Hepatic stellate cell (primary cell): ENCODE data around the gene SLC29A2.

Experiments
- DNase-seq: peaks from one replicate; pipeline ENCODE4 v3.0.0; 2011; ENCODE audit warnings: low spot score

The SLC29A2 gene, protein sequence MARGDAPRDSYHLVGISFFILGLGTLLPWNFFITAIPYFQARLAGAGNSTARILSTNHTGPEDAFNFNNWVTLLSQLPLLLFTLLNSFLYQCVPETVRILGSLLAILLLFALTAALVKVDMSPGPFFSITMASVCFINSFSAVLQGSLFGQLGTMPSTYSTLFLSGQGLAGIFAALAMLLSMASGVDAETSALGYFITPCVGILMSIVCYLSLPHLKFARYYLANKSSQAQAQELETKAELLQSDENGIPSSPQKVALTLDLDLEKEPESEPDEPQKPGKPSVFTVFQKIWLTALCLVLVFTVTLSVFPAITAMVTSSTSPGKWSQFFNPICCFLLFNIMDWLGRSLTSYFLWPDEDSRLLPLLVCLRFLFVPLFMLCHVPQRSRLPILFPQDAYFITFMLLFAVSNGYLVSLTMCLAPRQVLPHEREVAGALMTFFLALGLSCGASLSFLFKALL

DNA sequence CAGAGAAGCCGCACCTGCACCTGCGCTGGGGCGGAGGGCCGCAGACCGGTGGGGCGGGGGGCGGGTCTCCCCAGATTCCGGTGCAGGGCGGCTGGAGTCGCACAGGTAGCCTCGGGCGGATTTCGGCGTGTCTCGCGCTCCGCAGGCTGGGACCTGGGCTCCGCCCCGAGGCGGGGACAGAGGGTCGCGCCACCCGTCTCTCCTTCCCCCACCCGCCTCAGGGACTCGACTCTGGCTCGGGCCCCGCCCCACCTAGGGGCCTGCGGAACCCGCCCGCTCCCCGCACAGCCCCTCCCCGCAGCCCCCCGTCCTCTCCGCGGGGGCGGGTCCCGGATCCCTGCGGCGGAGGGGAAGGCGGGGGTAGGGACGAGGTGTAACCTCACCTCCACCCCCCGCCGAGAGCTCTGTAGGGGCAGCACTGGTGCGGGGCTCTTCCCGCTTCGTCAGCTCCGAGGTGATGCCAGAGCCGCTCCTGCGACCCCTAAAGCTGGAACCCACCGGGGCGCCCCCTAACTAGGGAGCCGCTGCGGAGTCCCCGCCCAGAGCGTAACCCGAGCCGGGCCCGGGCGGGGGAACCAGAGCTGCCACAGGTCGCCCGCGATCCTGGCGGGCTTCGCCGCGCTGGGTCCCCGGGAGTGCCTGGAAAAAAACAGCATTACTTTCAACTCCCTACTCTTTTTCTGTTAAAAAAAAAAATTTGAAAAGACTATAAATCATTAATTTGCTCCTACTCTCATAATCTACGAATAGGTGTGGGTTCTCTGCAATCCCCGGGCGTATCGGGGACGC is at the start of gene SLC29A2:
SLC29A2 (minus strand) TSS at position 134 of the 789 bp plus-strand sequence. CDS start 169 bp downstream, outside the sequence.
- DNase-seq, result no peak

- no peak for DNase-seq
Observed at GRCh38 chr11:66420671-66421476, 49.3 kb upstream of the SLC29A2 start, which contains the start of gene NPAS4. TSS of gene NPAS4 (plus strand) at chr11:66421035. CDS start at chr11:66421180, 145 bp downstream.

GRCh38 chr11:66419825-66420224 is 48.3 kb upstream of the SLC29A2 start:
- DNase-seq, result no peak

DNA sequence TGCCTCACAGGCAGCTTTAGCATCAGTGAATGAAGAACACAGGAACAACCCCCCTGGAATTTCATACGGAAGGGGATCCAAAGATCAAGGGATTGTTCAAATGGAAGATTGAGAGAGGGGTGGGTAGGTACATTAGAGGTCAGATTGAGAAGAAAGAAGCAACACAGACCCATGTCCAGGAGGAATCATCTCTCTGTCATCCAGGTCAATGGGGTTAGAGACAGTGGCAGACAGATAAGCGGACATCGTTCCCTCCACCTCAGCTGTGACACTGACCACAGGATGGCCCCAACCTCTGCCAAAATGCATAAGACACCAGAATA is 47.4 kb upstream of the SLC29A2 start:
- no peak for DNase-seq

- DNase-seq, result peak; percentile 98
Observed at GRCh38 chr11:66418168-66418985, 46.8 kb upstream of the SLC29A2 start.

- no peak for DNase-seq
Observed at GRCh38 chr11:66417000-66417399, 45.4 kb upstream of the SLC29A2 start.

GRCh38 chr11:66415423-66415822 is 43.9 kb upstream of the SLC29A2 start:
- no peak for DNase-seq

DNA sequence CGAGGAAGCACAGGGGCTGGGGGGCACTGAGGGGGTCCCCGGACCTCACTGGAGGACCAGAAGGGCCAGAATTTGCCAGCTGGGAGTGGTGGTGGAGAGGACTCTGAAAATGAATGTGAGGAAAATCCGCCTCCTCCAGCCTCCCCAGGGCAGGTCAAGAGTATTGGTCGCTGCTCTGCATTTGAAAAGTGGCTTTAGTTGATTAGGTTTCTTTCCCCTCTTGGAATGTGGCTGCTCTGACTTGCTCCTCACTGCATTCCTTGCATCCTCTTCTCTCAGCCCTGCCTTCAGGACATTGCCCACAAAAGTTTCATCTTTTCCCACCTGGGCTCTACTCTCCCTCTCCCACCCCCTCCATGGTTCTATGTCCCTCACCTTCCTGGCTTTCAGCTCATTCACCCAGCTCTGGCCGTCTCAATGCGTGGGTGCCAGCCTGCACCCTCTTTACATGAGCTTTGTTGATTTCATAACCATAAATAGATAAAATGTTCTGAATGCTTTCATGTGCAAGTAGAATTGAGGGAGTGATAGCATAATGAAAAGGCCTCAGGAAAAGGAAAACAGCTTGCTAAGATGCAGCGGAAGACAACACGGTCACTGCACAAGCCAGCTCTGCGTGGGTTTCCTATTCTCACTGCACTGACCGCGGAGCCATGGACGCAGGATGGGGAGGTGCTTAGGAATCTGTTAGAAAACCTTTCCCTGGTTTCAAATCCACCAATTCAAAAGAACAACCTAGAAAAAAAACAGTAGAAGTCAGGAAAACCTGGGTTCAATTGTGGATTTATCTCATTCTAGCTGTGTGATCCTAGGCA is 42.8 kb upstream of the SLC29A2 start:
- no peak for DNase-seq

DNA sequence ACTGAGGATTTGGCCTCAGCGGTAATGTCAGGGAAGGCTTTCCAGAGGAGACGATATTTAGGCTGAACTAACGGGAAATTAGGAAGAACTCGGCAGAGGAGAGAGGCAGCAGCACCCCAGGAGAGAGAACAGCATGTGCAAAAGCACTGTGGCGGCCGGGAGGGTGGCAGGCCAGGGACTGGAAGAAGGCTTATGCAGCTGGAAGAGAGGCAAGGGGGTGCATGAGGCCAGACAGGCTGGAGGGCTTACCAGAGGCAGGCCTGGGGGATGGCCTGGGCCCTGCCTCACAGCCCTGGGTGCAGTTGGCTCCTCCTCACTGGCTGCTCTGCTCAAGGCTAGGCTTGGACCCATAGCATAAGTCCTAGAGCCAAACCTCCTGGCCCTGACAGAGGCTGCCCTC is 41.6 kb upstream of the SLC29A2 start:
- DNase-seq, result no peak

DNA sequence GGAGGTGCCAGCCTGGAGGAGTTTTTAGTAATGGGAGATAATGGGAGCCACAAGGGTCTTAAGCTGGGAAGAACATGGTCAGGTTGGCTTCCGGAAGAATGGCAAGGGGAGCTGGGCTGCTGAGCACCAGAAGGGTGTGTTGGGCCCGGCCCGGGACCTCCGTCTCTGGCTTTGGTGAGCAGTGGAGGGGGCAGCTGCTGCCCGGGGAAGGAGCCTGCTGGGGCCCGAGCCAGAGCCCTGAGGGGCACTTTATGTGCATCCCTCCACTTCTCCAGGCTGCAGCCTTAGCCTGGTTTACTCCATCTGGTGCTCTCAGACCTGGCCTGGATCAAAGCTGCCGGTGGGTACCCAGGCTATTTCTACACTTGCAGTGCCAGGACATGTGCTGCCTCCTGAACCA is 40.5 kb upstream of the SLC29A2 start:
- no peak for DNase-seq

GRCh38 chr11:66411323-66411722 is 39.8 kb upstream of the SLC29A2 start:
- DNase-seq, result no peak

- no peak for DNase-seq
Observed at GRCh38 chr11:66410191-66410590, 38.6 kb upstream of the SLC29A2 start.

- DNase-seq, result no peak
Observed at GRCh38 chr11:66409226-66409625, 37.7 kb upstream of the SLC29A2 start.

DNA sequence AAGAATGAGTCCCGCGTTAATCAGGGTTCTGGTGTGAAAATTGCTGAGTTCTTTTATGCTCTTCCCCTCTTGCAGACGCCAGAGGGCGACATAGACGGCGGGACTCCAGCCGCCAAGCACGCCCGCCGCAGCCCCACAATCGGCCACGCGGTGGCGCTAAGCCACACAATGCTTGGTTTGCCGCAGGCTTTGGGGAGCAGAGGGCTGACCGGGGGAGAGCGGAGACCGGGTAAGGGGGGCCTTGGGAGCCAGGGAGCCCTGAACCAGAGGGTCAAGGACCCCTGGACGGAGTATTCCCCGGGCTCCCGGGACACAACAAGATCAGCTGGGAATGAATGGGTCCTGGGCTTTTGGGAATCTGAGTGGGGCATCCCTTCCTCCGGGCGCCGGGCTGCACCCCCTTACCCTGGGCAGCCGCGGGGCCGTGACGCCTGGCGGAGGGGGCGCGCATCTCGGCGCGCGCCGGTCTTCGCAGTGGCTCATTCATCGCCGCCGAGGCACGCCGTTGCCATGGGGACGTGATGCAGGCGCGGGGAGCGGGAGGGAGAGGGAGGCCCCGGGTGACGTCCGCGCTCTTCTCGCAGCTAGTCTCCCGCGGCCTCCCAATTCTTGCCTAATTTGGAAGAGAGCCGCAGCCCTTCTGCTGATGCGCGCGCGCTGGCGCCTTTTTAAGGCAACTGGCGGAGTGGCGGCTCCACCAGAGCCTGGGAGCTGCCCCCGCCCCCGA is 37.1 kb upstream of the SLC29A2 start:
- DNase-seq, result peak; percentile 97

- DNase-seq, result no peak
Observed at GRCh38 chr11:66407651-66408050, 36.1 kb upstream of the SLC29A2 start.

- DNase-seq, result no peak
Observed at GRCh38 chr11:66393954-66394353, 22.4 kb upstream of the SLC29A2 start.

DNA sequence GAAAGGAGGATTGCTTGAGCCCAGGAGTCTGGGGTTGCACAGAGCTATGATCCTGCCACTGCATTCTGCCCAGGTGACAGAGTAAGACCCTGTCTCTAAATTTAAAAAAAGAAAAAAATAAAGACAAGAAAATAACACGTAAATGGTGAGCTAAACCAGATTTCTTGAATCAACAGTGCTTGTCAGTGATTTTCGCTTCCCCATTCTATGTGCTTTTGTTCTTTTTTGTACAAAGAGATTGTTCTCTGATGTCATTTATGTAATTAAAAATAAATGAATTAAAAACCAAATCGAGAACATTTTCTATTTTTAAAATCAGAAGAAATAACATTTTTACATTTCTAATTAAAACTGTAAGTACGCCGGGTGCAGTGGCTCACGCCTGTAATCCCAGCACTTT is 19.8 kb upstream of the SLC29A2 start:
- DNase-seq, result no peak

- DNase-seq, result peak; percentile 50
Observed at GRCh38 chr11:66388780-66389386, 17.3 kb upstream of the SLC29A2 start.
